GM12875 (cell line): ENCODE measurements around the gene TLX2.

ENCODE experiments used
- H3K4me3 ChIP-seq: one replicate; pipeline ENCODE4 v1.5.1; 2011; ENCODE audit warnings: low read depth, low read length, control low read depth
- TF ChIP-seq, protein P1 (sequence below): IDR thresholded peaks from 2 replicates; pipeline ENCODE4 v1.5.1; 2011; ENCODE audit warnings: low read depth, mild to moderate bottlenecking, control low read depth, inconsistent platforms, low read length, moderate library complexity, borderline replicate concordance; ENCODE audit not compliant: insufficient read depth

TLX2 gene

DNA sequence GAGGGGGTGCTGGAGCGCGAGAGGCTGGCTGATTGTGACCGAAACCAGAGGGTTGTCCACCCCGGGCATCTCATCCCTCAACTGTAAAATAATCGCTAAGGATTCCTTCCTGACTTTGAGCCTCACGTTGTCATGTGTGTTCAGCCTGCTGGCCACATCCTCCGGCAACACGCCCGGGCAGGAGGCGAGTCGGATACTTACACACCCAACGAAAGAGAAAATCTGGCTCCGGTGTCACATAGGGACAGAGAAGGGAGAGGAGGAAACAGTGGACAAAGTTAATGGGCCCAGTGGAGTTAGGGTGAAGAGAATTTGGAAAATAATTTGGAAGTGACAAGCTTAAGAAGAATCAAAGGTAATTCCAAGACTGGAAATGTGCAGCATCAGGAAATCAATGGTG, 2.4 kb downstream of the TLX2 start:
- no peak overlapping the region for H3K4me3 ChIP-seq
- TF ChIP-seq, protein P1, sequence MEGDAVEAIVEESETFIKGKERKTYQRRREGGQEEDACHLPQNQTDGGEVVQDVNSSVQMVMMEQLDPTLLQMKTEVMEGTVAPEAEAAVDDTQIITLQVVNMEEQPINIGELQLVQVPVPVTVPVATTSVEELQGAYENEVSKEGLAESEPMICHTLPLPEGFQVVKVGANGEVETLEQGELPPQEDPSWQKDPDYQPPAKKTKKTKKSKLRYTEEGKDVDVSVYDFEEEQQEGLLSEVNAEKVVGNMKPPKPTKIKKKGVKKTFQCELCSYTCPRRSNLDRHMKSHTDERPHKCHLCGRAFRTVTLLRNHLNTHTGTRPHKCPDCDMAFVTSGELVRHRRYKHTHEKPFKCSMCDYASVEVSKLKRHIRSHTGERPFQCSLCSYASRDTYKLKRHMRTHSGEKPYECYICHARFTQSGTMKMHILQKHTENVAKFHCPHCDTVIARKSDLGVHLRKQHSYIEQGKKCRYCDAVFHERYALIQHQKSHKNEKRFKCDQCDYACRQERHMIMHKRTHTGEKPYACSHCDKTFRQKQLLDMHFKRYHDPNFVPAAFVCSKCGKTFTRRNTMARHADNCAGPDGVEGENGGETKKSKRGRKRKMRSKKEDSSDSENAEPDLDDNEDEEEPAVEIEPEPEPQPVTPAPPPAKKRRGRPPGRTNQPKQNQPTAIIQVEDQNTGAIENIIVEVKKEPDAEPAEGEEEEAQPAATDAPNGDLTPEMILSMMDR = no peak

DNA sequence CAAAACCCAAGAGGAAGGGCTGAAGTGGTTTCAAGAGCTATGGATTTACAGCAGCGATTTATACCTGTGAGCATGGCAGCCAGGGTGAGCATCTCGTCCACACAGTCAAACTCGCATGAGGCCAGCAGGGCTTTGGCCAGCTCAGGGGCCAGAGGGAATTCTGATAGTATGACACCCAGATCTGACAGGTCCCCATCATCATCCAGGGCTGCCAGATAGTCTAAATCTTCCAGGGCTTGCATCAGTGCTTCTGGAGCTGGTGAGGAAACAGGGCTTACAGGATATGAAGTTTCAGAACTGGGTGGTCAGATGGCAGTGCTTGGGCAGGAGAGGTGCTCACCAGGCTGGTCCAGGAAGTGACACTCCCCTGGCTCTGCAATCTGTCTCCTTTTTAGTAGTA, 8.3 kb downstream of the TLX2 start:
- no peak overlapping the region for H3K4me3 ChIP-seq

DNA sequence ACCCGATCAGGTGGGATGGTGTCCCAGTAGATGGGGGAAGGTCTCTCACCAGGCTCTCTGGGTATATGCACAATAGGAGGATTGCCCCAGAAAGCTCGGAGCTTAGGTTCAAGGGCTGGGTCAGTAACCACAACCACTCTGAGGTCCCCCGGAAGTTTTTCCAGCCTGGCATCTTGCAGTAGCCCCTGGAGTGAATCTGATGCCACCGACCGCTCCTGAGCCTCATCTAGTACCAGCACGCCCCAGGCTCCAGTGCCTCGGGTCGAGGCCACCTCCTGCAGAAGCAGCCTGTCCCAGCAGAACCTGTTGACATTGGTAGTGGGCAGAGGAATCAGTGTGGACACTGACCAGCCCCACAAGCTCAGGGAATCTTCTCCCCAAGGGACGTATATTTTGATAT, 9.8 kb downstream of the TLX2 start:
- no peak overlapping the region for H3K4me3 ChIP-seq
- TF ChIP-seq, protein P1 = no peak

More for the DNA sequence above, 8.3 kb downstream of the TLX2 start:
- TF ChIP-seq, protein P1 = no peak

DNA sequence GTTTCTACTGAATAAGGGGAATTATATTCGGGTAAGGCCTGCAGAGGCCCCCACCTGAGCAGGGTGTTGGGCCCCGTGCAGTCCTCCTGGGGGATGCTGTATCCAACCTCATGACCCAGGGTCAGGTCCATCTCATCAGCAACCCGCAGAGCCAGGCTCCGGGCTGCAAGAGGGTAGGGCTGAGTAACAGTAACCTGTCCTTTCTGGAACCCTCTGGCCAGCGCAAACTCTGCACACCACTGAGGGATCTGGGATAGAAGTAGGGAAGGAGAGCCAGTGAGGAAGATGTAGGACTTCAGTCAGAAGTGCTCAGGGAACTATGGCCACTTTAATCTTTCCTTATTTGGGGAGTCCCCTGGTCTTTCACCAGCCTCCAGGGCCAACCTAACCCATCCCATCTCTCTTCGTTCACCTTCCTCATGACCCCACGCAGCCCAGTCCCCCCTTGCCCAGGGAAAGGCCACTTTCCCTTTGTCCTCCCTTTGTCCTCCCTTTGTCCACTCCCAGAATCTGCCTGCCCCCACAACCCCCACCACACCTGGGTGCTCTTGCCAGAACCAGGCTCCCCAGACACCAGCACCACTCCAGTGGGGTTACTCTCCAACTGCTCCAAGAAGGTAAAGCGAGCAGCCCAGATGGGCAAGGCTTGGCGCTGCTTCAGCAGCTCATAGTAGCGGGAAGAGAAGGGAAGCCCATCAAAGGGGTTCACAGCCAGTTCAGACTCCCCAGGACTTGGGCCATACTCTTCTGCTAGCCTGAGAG, 10.9 kb downstream of the TLX2 start:
- no peak overlapping the region for H3K4me3 ChIP-seq
- TF ChIP-seq, protein P1 = no peak

DNA sequence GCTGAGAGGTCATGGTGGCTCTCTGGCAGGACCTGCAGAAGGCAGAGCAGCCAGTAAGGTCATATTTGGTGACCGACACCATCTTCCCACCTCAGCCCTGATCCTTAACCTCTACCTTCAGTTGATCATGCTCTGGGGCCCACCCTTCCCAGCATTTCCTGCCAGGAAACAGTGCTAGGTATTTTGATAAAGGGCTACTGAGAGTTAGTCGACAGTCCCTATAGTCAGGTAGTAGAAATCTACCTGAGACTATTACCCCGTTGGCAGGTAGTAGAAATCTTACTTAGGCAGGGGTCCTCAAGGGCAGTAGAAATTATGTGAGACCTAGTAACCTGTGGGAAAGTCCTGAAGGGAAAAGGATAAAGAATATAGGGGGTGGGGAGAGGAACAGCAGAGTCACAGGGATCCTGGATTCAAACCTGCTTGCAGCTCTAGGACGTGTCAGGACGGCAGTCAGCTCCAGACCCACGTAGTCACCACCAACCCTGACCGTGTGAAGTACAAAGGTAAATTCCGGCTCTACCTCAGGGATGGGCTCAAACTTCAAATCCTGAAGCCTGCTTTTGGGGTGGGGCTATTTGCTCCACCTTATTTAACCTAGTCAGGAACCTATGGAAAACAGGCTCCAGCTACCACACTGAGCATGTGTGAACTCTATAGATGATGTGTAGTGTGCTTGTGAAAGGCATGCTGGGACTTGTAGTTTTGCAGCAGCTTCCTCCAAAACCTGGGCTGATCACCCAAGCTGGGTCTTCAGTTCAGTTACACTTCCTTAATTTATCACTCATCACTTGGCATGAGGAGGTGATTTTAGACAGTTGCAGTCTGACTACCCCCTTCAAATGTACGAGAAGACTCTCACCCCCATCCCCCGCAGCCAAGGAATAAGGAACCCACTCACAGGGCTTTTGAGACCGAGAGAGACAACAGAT, 11.7 kb downstream of the TLX2 start, which contains the start of gene DQX1:
Gene DQX1, minus strand, starts transcription at position 515 of the 932 bp plus-strand sequence. Its CDS starts 502 bp downstream, at position 13.
- TF ChIP-seq, protein P1 = no peak
- H3K4me3 ChIP-seq = no peak within 1 kb of the TSS

DNA sequence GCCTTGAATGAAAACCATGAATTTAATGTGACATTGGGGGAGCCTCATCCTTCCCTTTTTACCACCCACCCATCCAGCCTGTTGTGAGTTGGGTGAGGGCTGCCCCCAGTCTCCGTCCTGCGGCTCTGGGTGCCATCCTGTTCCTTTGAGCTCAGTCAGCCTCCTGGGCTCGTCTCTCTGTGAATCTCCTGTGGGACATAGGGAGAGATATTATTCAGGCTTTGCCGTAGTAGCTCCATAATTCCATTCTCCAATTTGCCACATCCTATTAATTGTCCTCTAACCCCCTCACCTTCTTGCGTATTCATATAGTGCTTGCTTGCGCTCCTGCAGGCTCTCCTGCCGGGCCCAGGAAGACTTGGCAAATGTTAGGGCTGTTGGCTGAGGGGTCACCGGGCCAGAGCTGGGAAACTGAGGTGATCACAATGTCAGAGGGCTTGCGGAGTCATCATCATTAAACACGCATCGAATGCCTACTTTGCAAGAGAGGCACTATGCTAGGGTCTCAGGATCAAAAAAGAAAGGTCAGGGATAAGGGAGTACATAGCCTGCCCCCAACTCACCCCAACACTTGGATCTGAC, 12.5 kb downstream of the TLX2 start:
- TF ChIP-seq, protein P1 = no peak
- H3K4me3 ChIP-seq = no peak overlapping the region

DNA sequence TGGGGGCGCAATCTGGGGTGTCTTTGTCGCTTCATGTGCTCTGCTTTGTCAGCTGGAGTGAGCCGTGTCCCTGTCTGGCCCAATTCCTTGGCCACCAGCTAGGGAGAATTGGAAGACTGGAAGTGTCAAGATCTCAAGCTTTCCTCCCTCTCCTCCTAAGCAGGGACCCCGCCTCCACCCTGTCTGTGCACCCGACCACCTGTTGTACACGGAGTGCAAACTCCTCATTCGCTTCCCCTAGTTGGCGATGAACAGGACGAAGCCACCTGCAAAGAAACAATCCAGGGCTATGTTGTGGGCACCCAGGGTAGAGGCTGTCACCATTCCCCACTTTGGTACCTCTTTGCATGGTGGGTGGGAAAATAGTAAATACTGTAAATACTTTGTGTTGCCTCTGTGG, 13.5 kb downstream of the TLX2 start:
- H3K4me3 ChIP-seq = no peak overlapping the region
- TF ChIP-seq, protein P1 = no peak
